IMR-90 (cell line): ENCODE results near the gene PKNOX1. TPM values are rescaled to one million over a fixed set of nuclear protein-coding genes. Genes with fewer than 3 reads are reported as not detected.

Experiments used
- ATAC-seq: fragments of 200-7000 bp; cut with Tn5 transposase; 2 replicates; pipeline ENCODE4 v1.9.1; 2020; ENCODE audit warnings: low read depth, mild to moderate bottlenecking, moderate library complexity
- BruUV-seq: library from RNA; stranded (reverse); fragments of 400-500 nt; replicated peaks from 2 replicates; lab custom pipeline; 2021; lab: Mats Ljungman, UMichigan
- CTCF ChIA-PET: fragments of 300-600 bp; formaldehyde crosslinking; extraction: SDS; loops from one replicate; lab custom pipeline; 2021; ENCODE audit warnings: antibody characterized with exemption; lab: Yijun Ruan, JAX
- POLR2A ChIA-PET: fragments of 300-600 bp; sonication (Branson Sonifier 250); formaldehyde crosslinking; loops from one replicate; lab custom pipeline; 2022; ENCODE audit warnings: antibody characterized with exemption; ENCODE audit not compliant: unreplicated experiment; lab: Charles Lee
- DNase-seq: peaks from one replicate; pipeline ENCODE4 v3.0.0; 2013
- H2AFZ ChIP-seq: replicated peaks from 2 replicates; pipeline ENCODE3; 2013; ENCODE audit warnings: low read length, mild to moderate bottlenecking; ENCODE audit not compliant: poor library complexity
- H2AK5ac ChIP-seq: 2 replicates; pipeline ENCODE4 v1.6.1; 2013; ENCODE audit warnings: low read depth, low read length, inconsistent platforms
- H2AK9ac ChIP-seq: replicated peaks from 2 replicates; pipeline ENCODE3; 2013; ENCODE audit warnings: mild to moderate bottlenecking, low read depth, low read length, moderate library complexity; ENCODE audit not compliant: poor library complexity
- H2BK120ac ChIP-seq: 2 replicates; pipeline ENCODE4 v1.6.1; 2013; ENCODE audit warnings: low read depth, low read length, inconsistent platforms
- H2BK15ac ChIP-seq: 3 replicates; pipeline ENCODE4 v1.6.1; 2013; ENCODE audit warnings: low read depth, low read length, inconsistent platforms
- H2BK20ac ChIP-seq: 2 replicates; pipeline ENCODE4 v1.6.1; 2013; ENCODE audit warnings: low read depth, mild to moderate bottlenecking, inconsistent platforms, low read length, moderate library complexity
- H2BK5ac ChIP-seq: 2 replicates; pipeline ENCODE4 v1.6.1; 2013; ENCODE audit warnings: mild to moderate bottlenecking, low read depth, low read length, inconsistent platforms; ENCODE audit not compliant: poor library complexity, severe bottlenecking
- H3K14ac ChIP-seq: replicated peaks from 2 replicates; pipeline ENCODE4 v1.6.1; 2013; ENCODE audit warnings: low read depth, low read length, inconsistent platforms
- H3K18ac ChIP-seq: 2 replicates; pipeline ENCODE4 v1.6.1; 2013; ENCODE audit warnings: low read depth, low read length, control low read depth
- H3K23ac ChIP-seq: 2 replicates; pipeline ENCODE4 v1.6.1; 2013; ENCODE audit warnings: low read depth, low read length, inconsistent platforms
- H3K27ac ChIP-seq: 2 replicates; pipeline ENCODE4 v1.5.1; 2013; ENCODE audit warnings: mild to moderate bottlenecking, control low read depth, low read length; ENCODE audit not compliant: insufficient read depth
- H3K27me3 ChIP-seq: 2 replicates; pipeline ENCODE4 v1.6.1; 2013; ENCODE audit warnings: low read length; ENCODE audit not compliant: control insufficient read depth, insufficient read depth
- H3K36me3 ChIP-seq: 2 replicates; pipeline ENCODE4 v1.6.1; 2013; ENCODE audit warnings: low read length, mixed read lengths; ENCODE audit not compliant: control insufficient read depth, insufficient read depth
- H3K4ac ChIP-seq: 2 replicates; pipeline ENCODE4 v1.6.1; 2013; ENCODE audit warnings: low read depth, low read length, inconsistent platforms
- H3K4me1 ChIP-seq: 2 replicates; pipeline ENCODE4 v1.6.1; 2013; ENCODE audit warnings: low read length, mixed read lengths; ENCODE audit not compliant: control insufficient read depth, insufficient read depth
- H3K4me2 ChIP-seq: 2 replicates; pipeline ENCODE4 v1.6.1; 2013; ENCODE audit warnings: low read depth, mild to moderate bottlenecking, control low read depth, low read length, moderate library complexity
- H3K4me3 ChIP-seq: 2 replicates; pipeline ENCODE4 v1.5.1; 2013; ENCODE audit warnings: low read depth, mild to moderate bottlenecking, control low read depth, low read length, moderate library complexity; ENCODE audit not compliant: insufficient read depth
- H3K56ac ChIP-seq: 2 replicates; pipeline ENCODE4 v1.6.1; 2013; ENCODE audit warnings: low read length, inconsistent platforms; ENCODE audit not compliant: insufficient read depth; ENCODE audit errors: extremely low read depth
- H3K79me1 ChIP-seq, 2 experiments: 2 replicates each; pipeline ENCODE4 v1.6.1; 2013; ENCODE audit warnings: low read length in 2 of 2, inconsistent platforms in 1 of 2, low read depth in 1 of 2
- H3K9ac ChIP-seq: 2 replicates; pipeline ENCODE4 v1.6.1; 2013; ENCODE audit warnings: low read depth, low read length, control low read depth
- H3K9me1 ChIP-seq: 2 replicates; pipeline ENCODE4 v1.6.1; 2013; ENCODE audit warnings: low read length, inconsistent platforms; ENCODE audit not compliant: insufficient read depth
- H3K9me3 ChIP-seq: 2 replicates; pipeline ENCODE4 v1.6.1; 2013; ENCODE audit warnings: low read length; ENCODE audit not compliant: control insufficient read depth, insufficient read depth
- H4K20me1 ChIP-seq: 2 replicates; pipeline ENCODE4 v1.6.1; 2013; ENCODE audit warnings: low read length, inconsistent platforms; ENCODE audit not compliant: insufficient read depth
- H4K5ac ChIP-seq: 2 replicates; pipeline ENCODE4 v1.6.1; 2013; ENCODE audit warnings: mild to moderate bottlenecking, low read depth, low read length, control low read depth
- H4K8ac ChIP-seq, 2 experiments: 2 replicates each; pipeline ENCODE4 v1.6.1; 2013; ENCODE audit warnings: low read depth in 2 of 2, low read length in 2 of 2, control low read depth in 1 of 2, inconsistent platforms in 1 of 2
- H4K91ac ChIP-seq: 2 replicates; pipeline ENCODE4 v1.6.1; 2013; ENCODE audit warnings: low read depth, low read length, inconsistent platforms; ENCODE audit not compliant: insufficient read depth
- BHLHE40 ChIP-seq: fragments of 150-350 bp; IDR thresholded peaks from 2 replicates; pipeline ENCODE4 v1.6.1; 2016; ENCODE audit warnings: mild to moderate bottlenecking, low read depth, low read length
- CEBPB ChIP-seq: IDR thresholded peaks from 2 replicates; pipeline ENCODE4 v1.6.1; 2012; ENCODE audit warnings: low read depth, low read length, improper control_type of control experiment
- CHD1 ChIP-seq: IDR thresholded peaks from 2 replicates; pipeline ENCODE4 v1.6.1; 2012; ENCODE audit warnings: low read depth, low read length, improper control_type of control experiment
- CTCF ChIP-seq: conservative IDR thresholded peaks from 2 replicates; pipeline ENCODE4 v1.5.1; 2012; ENCODE audit warnings: mild to moderate bottlenecking, low read depth, low read length, improper control_type of control experiment
- FOS ChIP-seq: fragments of 150-350 bp; IDR thresholded peaks from 2 replicates; pipeline ENCODE4 v1.6.1; 2016; ENCODE audit warnings: low read depth, low read length
- MAFK ChIP-seq: IDR thresholded peaks from 2 replicates; pipeline ENCODE4 v1.6.1; 2012; ENCODE audit warnings: low read depth, low read length, improper control_type of control experiment
- MAZ ChIP-seq: IDR thresholded peaks from 2 replicates; pipeline ENCODE4 v1.6.1; 2012; ENCODE audit warnings: low read depth, mild to moderate bottlenecking, low read length, improper control_type of control experiment, moderate library complexity, borderline replicate concordance
- MXI1 ChIP-seq: IDR thresholded peaks from 2 replicates; pipeline ENCODE4 v1.6.1; 2012; ENCODE audit warnings: low read depth, mild to moderate bottlenecking, low read length, moderate library complexity, borderline replicate concordance
- NFE2L2 ChIP-seq: fragments of 150-350 bp; IDR thresholded peaks from 2 replicates; pipeline ENCODE4 v1.6.1; 2016; ENCODE audit warnings: low read depth, mild to moderate bottlenecking, low read length
- POLR2A ChIP-seq: IDR thresholded peaks from 2 replicates; pipeline ENCODE4 v1.6.1; 2012; ENCODE audit warnings: mild to moderate bottlenecking, low read depth, low read length
- RAD21 ChIP-seq: IDR thresholded peaks from 2 replicates; pipeline ENCODE4 v1.6.1; 2012; ENCODE audit warnings: low read length, improper control_type of control experiment
- RCOR1 ChIP-seq: IDR thresholded peaks from 2 replicates; pipeline ENCODE4 v1.6.1; 2012; ENCODE audit warnings: mild to moderate bottlenecking, low read length, improper control_type of control experiment; ENCODE audit not compliant: insufficient replicate concordance
- RFX5 ChIP-seq: IDR thresholded peaks from 2 replicates; pipeline ENCODE4 v1.8.0; 2012; ENCODE audit warnings: low read depth, mild to moderate bottlenecking, low read length, moderate library complexity
- SMC3 ChIP-seq: fragments of 150-350 bp; IDR thresholded peaks from 2 replicates; pipeline ENCODE4 v1.6.1; 2016; ENCODE audit warnings: low read depth, mild to moderate bottlenecking, antibody characterized with exemption, low read length, moderate library complexity
- USF2 ChIP-seq: fragments of 150-350 bp; IDR thresholded peaks from 2 replicates; pipeline ENCODE4 v1.6.1; 2017; ENCODE audit warnings: mild to moderate bottlenecking, antibody characterized with exemption, low read length, low read depth
- WGBS, 2 experiments: methylation state at CpG; one replicate each; pipeline versions ENCODE4 v1.1.5 to v1.1.7; 2013; ENCODE audit warnings: missing lambda C conversion rate in 2 of 2; ENCODE audit not compliant: insufficient read length in 1 of 2; ENCODE audit errors: extremely low coverage in 2 of 2; 5-methylcytosine and 5-hydroxymethylcytosine counted together
- dilution Hi-C: fragments of 300-500 bp; cut with HindIII; formaldehyde crosslinking; loops from one replicate; pipeline ENCODE4 v1.14.3; 2018; ENCODE audit warnings: low sequenced_read_pairs; ENCODE audit not compliant: unreplicated experiment
- in situ Hi-C: fragments of 300-500 bp; cut with MboI; formaldehyde crosslinking; loops from 3 replicates; pipeline ENCODE4 v1.14.3; 2019; ENCODE audit warnings: low sequenced_read_pairs, inconsistent platforms, mixed read lengths
- intact Hi-C: fragments of 100-400 bp; cut with micrococcal nuclease; formaldehyde crosslinking; loops from 2 replicates; pipeline ENCODE4 v1.10.0; 2022
- polyA plus RNA-seq, 3 experiments: library from polyadenylated mRNA; depleted of rRNA; stranded (reverse); fragments of >200 nt; gene quantifications; 2 replicates each; pipeline ENCODE4 v1.2.3, GENCODE V29; 2012; ENCODE audit warnings: low replicate concordance in 1 of 3
- total RNA-seq: library from RNA; depleted of rRNA; stranded (reverse); fragments of >200 nt; gene quantifications from 2 replicates; pipeline ENCODE4 v1.2.3, GENCODE V29; 2012
- TF ChIP-seq, protein P1 (sequence below): fragments of 150-350 bp; IDR thresholded peaks from 2 replicates; pipeline ENCODE4 v1.6.1; 2016; ENCODE audit warnings: low read depth, mild to moderate bottlenecking, low read length, moderate library complexity, borderline replicate concordance

The PKNOX1 gene
- total and polyA plus RNA-seq, 2 of the 4 experiments (the other 2 are of a cell fraction), result 35.0 to 61.0 TPM

DNA sequence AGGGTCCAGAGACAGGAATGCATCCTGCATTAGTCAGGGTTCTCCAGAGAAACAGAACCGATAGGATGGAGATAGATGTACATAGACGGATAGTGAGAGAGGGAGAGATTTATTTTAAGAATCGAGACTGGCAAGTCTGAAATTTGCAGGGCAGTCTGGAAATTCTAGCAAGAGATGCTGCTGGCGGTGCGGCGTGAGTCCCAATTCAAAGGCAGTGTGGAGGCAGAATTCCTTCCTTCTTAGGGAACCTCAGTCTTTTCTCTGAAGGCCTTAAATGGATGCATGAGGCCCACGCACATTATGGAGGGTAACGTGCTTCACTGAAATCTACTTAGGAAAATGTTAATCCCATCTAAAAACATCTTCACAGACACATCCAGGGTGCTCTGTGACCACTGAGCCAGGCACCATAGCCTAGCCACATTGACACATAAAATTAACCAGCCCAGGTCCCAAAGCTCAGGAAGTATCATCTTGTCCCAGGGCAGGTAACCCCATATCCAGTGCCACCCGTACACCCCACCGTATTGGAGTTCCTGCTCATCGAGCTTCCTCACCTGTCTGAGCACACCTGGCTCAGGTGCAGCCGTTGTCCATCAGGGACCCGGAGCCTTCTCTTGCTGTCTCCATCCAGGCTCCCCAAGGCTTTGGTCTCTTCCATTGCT, 9.7 kb upstream of the PKNOX1 start:
- intact Hi-C loops, result no loop called here

More for the DNA sequence above, 9.7 kb upstream of the PKNOX1 start:
- 90% methylated on average over 3 of the region's 13 CpGs; no CpG with 5 or more reads in 1 of the 2 experiments for WGBS, 2 experiments
- Histone ChIP-seq H3K9me1 (no peaks in the 10 kb centered on the region), H3K27me3 (no peaks in the 10 kb centered on the region), H3K9me3 (no peaks in the 10 kb centered on the region), H3K9ac (no peak overlapping the region), H3K27ac (no peak overlapping the region), H2BK120ac (no peak overlapping the region), H3K4me1 (no peaks in the 10 kb centered on the region), H2AK5ac (no peak overlapping the region), H2AK9ac (no peak overlapping the region), H2BK5ac (no peak overlapping the region), H3K4ac (no peak overlapping the region), H3K18ac (no peak overlapping the region), H3K14ac (no peak overlapping the region), H2BK20ac (no peak overlapping the region), H3K36me3 (no peaks in the 10 kb centered on the region), H3K79me1 (no peaks in the 10 kb centered on the region), H2BK15ac (no peak overlapping the region), H4K8ac (no peak overlapping the region), H4K5ac (no peak overlapping the region), H4K91ac (no peak overlapping the region), H3K4me2 (no peak overlapping the region), H4K20me1 (no peaks in the 10 kb centered on the region), H3K4me3 (no peak overlapping the region), H2AFZ (no peak overlapping the region), H3K23ac (no peak overlapping the region), H3K56ac (no peak overlapping the region)
- CTCF ChIA-PET, result no interaction called here
- no TSS peak for BruUV-seq
- POLR2A ChIA-PET, result no interaction called here
- dilution Hi-C loops, result no loop called here
- DNase-seq (no peak), ATAC-seq (no peak)
- TF ChIP-seq FOS, result no peak
- no peak for TF ChIP-seq CEBPB
- TF ChIP-seq USF2, result no peak
- TF ChIP-seq BHLHE40, result no peak
- TF ChIP-seq RFX5, result no peak
- no peak for TF ChIP-seq RCOR1
- TF ChIP-seq SMC3, result no peak
- TF ChIP-seq, protein P1, sequence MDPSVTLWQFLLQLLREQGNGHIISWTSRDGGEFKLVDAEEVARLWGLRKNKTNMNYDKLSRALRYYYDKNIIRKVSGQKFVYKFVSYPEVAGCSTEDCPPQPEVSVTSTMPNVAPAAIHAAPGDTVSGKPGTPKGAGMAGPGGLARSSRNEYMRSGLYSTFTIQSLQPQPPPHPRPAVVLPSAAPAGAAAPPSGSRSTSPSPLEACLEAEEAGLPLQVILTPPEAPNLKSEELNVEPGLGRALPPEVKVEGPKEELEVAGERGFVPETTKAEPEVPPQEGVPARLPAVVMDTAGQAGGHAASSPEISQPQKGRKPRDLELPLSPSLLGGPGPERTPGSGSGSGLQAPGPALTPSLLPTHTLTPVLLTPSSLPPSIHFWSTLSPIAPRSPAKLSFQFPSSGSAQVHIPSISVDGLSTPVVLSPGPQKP, result no peak
- no peak for TF ChIP-seq MAFK
- TF ChIP-seq CHD1, result no peak
- no peak for TF ChIP-seq NFE2L2
- no peak for TF ChIP-seq MXI1
- TF ChIP-seq POLR2A, result no peak
- no peak for TF ChIP-seq MAZ
- TF ChIP-seq RAD21, result no peak
- TF ChIP-seq CTCF, result no peak
- in situ Hi-C loops, result loop anchor here (5.0 kb wide), 1 partner anchor 47 kb away; no protein-coding TSS in a partner anchor
